Type B pancreatic cell (in vitro differentiated cells): ENCODE data around the gene CDH5. TPM values are rescaled to one million over a fixed set of nuclear protein-coding genes. Genes with fewer than 3 reads are reported as not detected.
A peak's percentile ranks its signal among the peaks of the same experiment; 100 is the strongest.

ENCODE experiments used
- DNase-seq: peaks from one replicate; pipeline ENCODE4 v3.0.0; 2021; ENCODE audit warnings: mixed read lengths; ENCODE audit not compliant: unreplicated experiment; ENCODE audit errors: extremely low spot score
- H3K27ac Mint-ChIP-seq: 2 replicates; pipeline ENCODE4 v1.8.0; 2021; ENCODE audit warnings: mild to moderate bottlenecking, mixed read lengths
- H3K27me3 Mint-ChIP-seq: 2 replicates; pipeline ENCODE4 v1.8.0; 2021; ENCODE audit warnings: mixed read lengths
- H3K36me3 Mint-ChIP-seq: 2 replicates; pipeline ENCODE4 v1.8.0; 2021; ENCODE audit warnings: mixed read lengths
- H3K4me1 Mint-ChIP-seq: one replicate; pipeline ENCODE4 v1.8.0; 2021; ENCODE audit warnings: mixed read lengths; ENCODE audit not compliant: unreplicated experiment
- H3K4me3 Mint-ChIP-seq: 2 replicates; pipeline ENCODE4 v1.8.0; 2021; ENCODE audit warnings: mild to moderate bottlenecking, mixed read lengths
- H3K9me3 Mint-ChIP-seq: 2 replicates; pipeline ENCODE4 v1.8.0; 2021; ENCODE audit warnings: mixed read lengths
- CTCF ChIP-seq: fragments of 200-600 bp; sonication (generic); conservative IDR thresholded peaks from 2 replicates; pipeline ENCODE4 v1.5.0; 2021; ENCODE audit warnings: antibody characterized with exemption, mild to moderate bottlenecking
- total RNA-seq: library from RNA; stranded (reverse); gene quantifications from 2 replicates; pipeline ENCODE4 v1.2.1, GENCODE V29; 2021; ENCODE audit warnings: low replicate concordance

Gene CDH5
- total RNA-seq, 1 donor from 2014 or later = 0.46 TPM

- Mint-ChIP-seq H3K4me1 (no peaks in the 10 kb centered on the region), H3K27me3 (peaks cover 81% of the 10 kb centered on the region), H3K36me3 (no peaks in the 10 kb centered on the region), H3K9me3 (no peaks in the 10 kb centered on the region), H3K4me3 (peak overlapping the region; percentile 75), H3K27ac (peak overlapping the region; percentile 23)
- no peak for DNase-seq
- no peak for TF ChIP-seq CTCF
These were observed 59.9 kb downstream of the CDH5 start for GRCh38 chr16:66426112-66427035.

- Mint-ChIP-seq H3K27me3 (peaks cover 89% of the 10 kb centered on the region), H3K27ac (peak within 1 kb of the TSS; percentile 23), H3K9me3 (no peaks in the 10 kb centered on the region), H3K4me1 (no peaks in the 10 kb centered on the region), H3K36me3 (no peaks in the 10 kb centered on the region), H3K4me3 (peak within 1 kb of the TSS; percentile 81)
- DNase-seq = no peak
- no peak for TF ChIP-seq CTCF
These were observed 60.8 kb downstream of the CDH5 start, which contains the start of gene BEAN1 for GRCh38 chr16:66427036-66427860. TSS of gene BEAN1 (plus strand) at chr16:66427295. CDS start at chr16:66437677, 10,382 bp downstream.

- no peak for TF ChIP-seq CTCF
- peak overlapping the region; percentile 81 for H3K4me3 Mint-ChIP-seq
- H3K36me3 Mint-ChIP-seq = no peaks in the 10 kb centered on the region
- DNase-seq = no peak
- no peak overlapping the region for H3K27ac Mint-ChIP-seq
- H3K4me1 Mint-ChIP-seq = no peaks in the 10 kb centered on the region
- H3K9me3 Mint-ChIP-seq = no peaks in the 10 kb centered on the region
- peaks cover 88% of the 10 kb centered on the region for H3K27me3 Mint-ChIP-seq
These were observed 61.6 kb downstream of the CDH5 start for GRCh38 chr16:66427871-66428681.

GRCh38 chr16:66428682-66429251, 62.3 kb downstream of the CDH5 start:
- no peak for DNase-seq
- no peak for TF ChIP-seq CTCF
- Mint-ChIP-seq H3K27ac (no peak overlapping the region), H3K27me3 (peaks cover 85% of the 10 kb centered on the region), H3K4me1 (no peaks in the 10 kb centered on the region), H3K36me3 (no peaks in the 10 kb centered on the region), H3K9me3 (no peaks in the 10 kb centered on the region), H3K4me3 (peak overlapping the region; percentile 81)
